HepG2 (cell line): ENCODE data around the gene TECTB. TPM values are rescaled to one million over a fixed set of nuclear protein-coding genes. Genes with fewer than 3 reads are reported as not detected.

Experiments used
- ARNTL ChIP-seq: sonication (generic); formaldehyde crosslinking; IDR thresholded peaks from 2 replicates; pipeline ENCODE4 v1.4.0; 2020; ENCODE audit warnings: mild to moderate bottlenecking, missing genetic modification reagents
- CHD2 ChIP-seq: IDR thresholded peaks from 2 replicates; pipeline ENCODE4 v1.6.1; 2011; ENCODE audit warnings: low read depth, low read length, improper control_type of control experiment
- GFI1 ChIP-seq: sonication (generic); formaldehyde crosslinking; IDR thresholded peaks from 2 replicates; pipeline ENCODE4 v1.5.0; 2020; ENCODE audit warnings: missing genetic modification reagents, mild to moderate bottlenecking, borderline replicate concordance
- HOMEZ ChIP-seq: IDR thresholded peaks from 2 replicates; pipeline ENCODE4 v1.6.1; 2016; ENCODE audit warnings: low read depth
- JDP2 ChIP-seq: sonication (generic); formaldehyde crosslinking; IDR thresholded peaks from 2 replicates; pipeline ENCODE4 v1.8.1; 2022; ENCODE audit warnings: missing genetic modification reagents, borderline replicate concordance
- KDM5A ChIP-seq: fragments of 200-600 bp; sonication (generic); IDR thresholded peaks from 2 replicates; pipeline ENCODE4 v1.7.0; 2018; ENCODE audit warnings: antibody characterized with exemption, mild to moderate bottlenecking, low read length, borderline replicate concordance
- KLF9 ChIP-seq: IDR thresholded peaks from 2 replicates; pipeline ENCODE4 v1.6.1; 2016; ENCODE audit warnings: low read depth
- MIER3 ChIP-seq: IDR thresholded peaks from 2 replicates; pipeline ENCODE4 v1.6.1; 2016; ENCODE audit warnings: missing compliant biosample characterization, borderline replicate concordance
- NCOA2 ChIP-seq: sonication (generic); formaldehyde crosslinking; IDR thresholded peaks from 2 replicates; pipeline ENCODE4 v1.8.0; 2022; ENCODE audit warnings: inconsistent platforms
- NFYC ChIP-seq: IDR thresholded peaks from 2 replicates; pipeline ENCODE4 v1.6.1; 2016; ENCODE audit warnings: missing genetic modification reagents, missing compliant biosample characterization
- NR2F2 ChIP-seq: IDR thresholded peaks from 2 replicates; pipeline ENCODE4 v1.6.1; 2012; ENCODE audit warnings: low read depth, inconsistent platforms, borderline replicate concordance
- PCBP2 ChIP-seq: fragments of 200-400 bp; formaldehyde crosslinking; optimal IDR thresholded peaks from 2 replicates; pipeline ENCODE3; 2018; ENCODE audit warnings: low read length, low read depth; ENCODE audit not compliant: poor library complexity, severe bottlenecking
- SALL1 ChIP-seq: sonication (generic); formaldehyde crosslinking; IDR thresholded peaks from 2 replicates; pipeline ENCODE4 v1.8.0; 2022; ENCODE audit warnings: mild to moderate bottlenecking, missing genetic modification reagents
- SNAI1 ChIP-seq: sonication (generic); formaldehyde crosslinking; IDR thresholded peaks from 2 replicates; pipeline ENCODE4 v1.5.0; 2020; ENCODE audit warnings: mild to moderate bottlenecking, missing genetic modification reagents, borderline replicate concordance
- TBX3 ChIP-seq: fragments of 450-650 bp; IDR thresholded peaks from 2 replicates; pipeline ENCODE4 v1.6.1; 2017; ENCODE audit warnings: antibody characterized with exemption, mild to moderate bottlenecking, inconsistent platforms, borderline replicate concordance
- ZGPAT ChIP-seq: IDR thresholded peaks from 2 replicates; pipeline ENCODE4 v1.6.1; 2016; ENCODE audit warnings: mild to moderate bottlenecking
- ZNF121 ChIP-seq: sonication (generic); formaldehyde crosslinking; IDR thresholded peaks from 2 replicates; pipeline ENCODE4 v1.5.0; 2020; ENCODE audit warnings: mild to moderate bottlenecking, missing genetic modification reagents
- ZNF263 ChIP-seq: sonication (generic); formaldehyde crosslinking; IDR thresholded peaks from 2 replicates; pipeline ENCODE4 v1.4.0; 2020; ENCODE audit warnings: missing genetic modification reagents
- ZNF562 ChIP-seq: sonication (generic); formaldehyde crosslinking; IDR thresholded peaks from 2 replicates; pipeline ENCODE4 v1.8.0; 2022; ENCODE audit warnings: missing genetic modification reagents, borderline replicate concordance
- ZNF564 ChIP-seq: sonication (generic); formaldehyde crosslinking; IDR thresholded peaks from 2 replicates; pipeline ENCODE4 v1.8.1; 2023; ENCODE audit warnings: mild to moderate bottlenecking, missing genetic modification reagents
- ZNF672 ChIP-seq: sonication (generic); formaldehyde crosslinking; IDR thresholded peaks from 2 replicates; pipeline ENCODE4 v1.8.1; 2022; ENCODE audit warnings: missing genetic modification reagents
- ZSCAN31 ChIP-seq: sonication (generic); formaldehyde crosslinking; IDR thresholded peaks from 2 replicates; pipeline ENCODE4 v1.5.0; 2020; ENCODE audit warnings: low read depth, mild to moderate bottlenecking, missing genetic modification reagents
- polyA plus RNA-seq, 8 experiments: library from polyadenylated mRNA; depleted of rRNA in 3 of 8; stranded (reverse) in 7 of 8; unstranded in 1 of 8; fragments of >200 nt; fragmentation: Illumina TruSeq in 4 of 8; extraction: Trizol in 4 of 8; gene quantifications; 2 replicates each; pipeline versions ENCODE4 v1.2.1 to v1.2.3, GENCODE V29; 2011 to 2016; ENCODE audit warnings: low read depth in 4 of 8, missing spikeins in 1 of 8, mixed read lengths in 1 of 8; ENCODE audit not compliant: insufficient read depth in 1 of 8
- total RNA-seq, 5 experiments: library from RNA; depleted of rRNA; stranded (reverse); fragments of >200 nt; fragmentation: Illumina TruSeq; extraction: Trizol; gene quantifications; 2 replicates each; pipeline ENCODE4 v1.2.3, GENCODE V29; 2016; ENCODE audit warnings: low read depth in 1 of 5
- TF ChIP-seq, protein P1 (sequence below): IDR thresholded peaks from 2 replicates; pipeline ENCODE4 v1.6.1; 2016; ENCODE audit warnings: low read depth, missing genetic modification reagents, missing compliant biosample characterization

TECTB gene
- total and polyA plus RNA-seq, 2 of the 13 experiments (the other 11 are each of a cell fraction or from before 2014, with no cell fraction given): 0.78 to 1.8 TPM

- TF ChIP-seq TBX3 (peak; percentile 43; the same call in 1 of the 2 replicates), GFI1 (CRISPR knock-in tag) (peak; percentile 67; the same call in 1 of the 2 replicates), HOMEZ (CRISPR knock-in tag) (peak; percentile 71; the same call in 1 of the 2 replicates), NR2F2 (peak; percentile 96), ZGPAT (CRISPR knock-in tag) (peak; percentile 77; the same call in 1 of the 2 replicates), ZNF672 (CRISPR knock-in tag) (no peak), NCOA2 (peak; percentile 97), ZSCAN31 (CRISPR knock-in tag) (peak; percentile 80), KLF9 (CRISPR knock-in tag) (0 out of 2 replicates have a peak, but pooled peaks have one; percentile 44), PCBP2 (no peak), SALL1 (CRISPR knock-in tag) (peak; percentile 69; the same call in 1 of the 2 replicates), CHD2 (no peak), MIER3 (CRISPR knock-in tag) (peak; percentile 75; the same call in 1 of the 2 replicates), ZNF564 (CRISPR knock-in tag) (no peak), JDP2 (CRISPR knock-in tag) (no peak), ZNF121 (no peak), ZNF263 (CRISPR knock-in tag) (0 out of 2 replicates have a peak, but pooled peaks have one; percentile 2), KDM5A (0 out of 2 replicates have a peak, but pooled peaks have one; percentile 23), NFYC (CRISPR knock-in tag) (no peak; the same call in 1 of the 2 replicates), SNAI1 (CRISPR knock-in tag) (no peak), ARNTL (CRISPR knock-in tag) (0 out of 2 replicates have a peak, but pooled peaks have one; percentile 47), ZNF562 (CRISPR knock-in tag) (no peak)
- TF ChIP-seq, protein P1, sequence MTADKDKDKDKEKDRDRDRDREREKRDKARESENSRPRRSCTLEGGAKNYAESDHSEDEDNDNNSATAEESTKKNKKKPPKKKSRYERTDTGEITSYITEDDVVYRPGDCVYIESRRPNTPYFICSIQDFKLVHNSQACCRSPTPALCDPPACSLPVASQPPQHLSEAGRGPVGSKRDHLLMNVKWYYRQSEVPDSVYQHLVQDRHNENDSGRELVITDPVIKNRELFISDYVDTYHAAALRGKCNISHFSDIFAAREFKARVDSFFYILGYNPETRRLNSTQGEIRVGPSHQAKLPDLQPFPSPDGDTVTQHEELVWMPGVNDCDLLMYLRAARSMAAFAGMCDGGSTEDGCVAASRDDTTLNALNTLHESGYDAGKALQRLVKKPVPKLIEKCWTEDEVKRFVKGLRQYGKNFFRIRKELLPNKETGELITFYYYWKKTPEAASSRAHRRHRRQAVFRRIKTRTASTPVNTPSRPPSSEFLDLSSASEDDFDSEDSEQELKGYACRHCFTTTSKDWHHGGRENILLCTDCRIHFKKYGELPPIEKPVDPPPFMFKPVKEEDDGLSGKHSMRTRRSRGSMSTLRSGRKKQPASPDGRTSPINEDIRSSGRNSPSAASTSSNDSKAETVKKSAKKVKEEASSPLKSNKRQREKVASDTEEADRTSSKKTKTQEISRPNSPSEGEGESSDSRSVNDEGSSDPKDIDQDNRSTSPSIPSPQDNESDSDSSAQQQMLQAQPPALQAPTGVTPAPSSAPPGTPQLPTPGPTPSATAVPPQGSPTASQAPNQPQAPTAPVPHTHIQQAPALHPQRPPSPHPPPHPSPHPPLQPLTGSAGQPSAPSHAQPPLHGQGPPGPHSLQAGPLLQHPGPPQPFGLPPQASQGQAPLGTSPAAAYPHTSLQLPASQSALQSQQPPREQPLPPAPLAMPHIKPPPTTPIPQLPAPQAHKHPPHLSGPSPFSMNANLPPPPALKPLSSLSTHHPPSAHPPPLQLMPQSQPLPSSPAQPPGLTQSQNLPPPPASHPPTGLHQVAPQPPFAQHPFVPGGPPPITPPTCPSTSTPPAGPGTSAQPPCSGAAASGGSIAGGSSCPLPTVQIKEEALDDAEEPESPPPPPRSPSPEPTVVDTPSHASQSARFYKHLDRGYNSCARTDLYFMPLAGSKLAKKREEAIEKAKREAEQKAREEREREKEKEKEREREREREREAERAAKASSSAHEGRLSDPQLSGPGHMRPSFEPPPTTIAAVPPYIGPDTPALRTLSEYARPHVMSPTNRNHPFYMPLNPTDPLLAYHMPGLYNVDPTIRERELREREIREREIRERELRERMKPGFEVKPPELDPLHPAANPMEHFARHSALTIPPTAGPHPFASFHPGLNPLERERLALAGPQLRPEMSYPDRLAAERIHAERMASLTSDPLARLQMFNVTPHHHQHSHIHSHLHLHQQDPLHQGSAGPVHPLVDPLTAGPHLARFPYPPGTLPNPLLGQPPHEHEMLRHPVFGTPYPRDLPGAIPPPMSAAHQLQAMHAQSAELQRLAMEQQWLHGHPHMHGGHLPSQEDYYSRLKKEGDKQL (CRISPR knock-in tag): peak; percentile 79
These were observed 7.5 kb upstream of the TECTB start (continued) for GRCh38 chr10:112275512-112276245.
